Keratinocyte (primary cell): ENCODE data around the gene HOXA10. TPM values are rescaled to one million over a fixed set of nuclear protein-coding genes. Genes with fewer than 3 reads are reported as not detected.

Experiments
- DNase-seq: peaks from one replicate; pipeline ENCODE4 v3.0.0-alpha.2; 2011; ENCODE audit warnings: low read depth, missing footprints, low spot score
- FAIRE-seq: peaks from 2 replicates; lab custom pipeline; 2011; peaks lifted over from hg19 to GRCh38; lab: Jason Lieb, UNC
- H2AFZ ChIP-seq: 2 replicates; pipeline ENCODE4 v1.6.0; 2012; ENCODE audit warnings: low read length, control low read depth, inconsistent platforms; ENCODE audit not compliant: control insufficient read depth
- H3K27ac ChIP-seq: 2 replicates; pipeline ENCODE4 v1.5.1; 2011; ENCODE audit warnings: low read length; ENCODE audit not compliant: control insufficient read depth, insufficient read depth
- H3K27me3 ChIP-seq: 3 replicates; pipeline ENCODE4 v1.6.0; 2011; ENCODE audit warnings: low read length; ENCODE audit not compliant: control insufficient read depth, insufficient read depth; ENCODE audit errors: extremely low read depth
- H3K36me3 ChIP-seq, 2 experiments: 2 replicates in 1 of 2; 3 replicates in 1 of 2; pipeline ENCODE4 v1.5.1; 2011; ENCODE audit warnings: low read length in 2 of 2, mild to moderate bottlenecking in 1 of 2; ENCODE audit not compliant: control insufficient read depth in 2 of 2, insufficient read depth in 2 of 2; ENCODE audit errors: extremely low read depth in 1 of 2
- H3K4me1 ChIP-seq: 3 replicates; pipeline ENCODE4 v1.5.1; 2011; ENCODE audit warnings: low read length; ENCODE audit not compliant: control insufficient read depth, insufficient read depth; ENCODE audit errors: extremely low read depth
- H3K4me2 ChIP-seq: 3 replicates; pipeline ENCODE4 v1.6.0; 2011; ENCODE audit warnings: low read depth, low read length; ENCODE audit not compliant: control insufficient read depth, insufficient read depth; ENCODE audit errors: extremely low read depth
- H3K4me3 ChIP-seq, 3 experiments: fragments of 200-600 bp in 1 of 3; sonication (generic) in 1 of 3; 2 replicates in 2 of 3; 3 replicates in 1 of 3; pipeline ENCODE4 v1.5.1; 2011 to 2016; ENCODE audit warnings: low read length in 3 of 3, mild to moderate bottlenecking in 3 of 3, control low read depth in 2 of 3, inconsistent platforms in 1 of 3, low read depth in 1 of 3, mixed read lengths in 1 of 3, mixed run types in 1 of 3, moderate library complexity in 1 of 3; ENCODE audit not compliant: control insufficient read depth in 2 of 3, insufficient read depth in 2 of 3; ENCODE audit errors: extremely low read depth in 1 of 3
- H3K79me2 ChIP-seq: 2 replicates; pipeline ENCODE4 v1.6.0; 2012; ENCODE audit warnings: low read length; ENCODE audit not compliant: control insufficient read depth, insufficient read depth
- H3K9ac ChIP-seq: 3 replicates; pipeline ENCODE4 v1.6.0; 2011; ENCODE audit warnings: low read length; ENCODE audit not compliant: control insufficient read depth, insufficient read depth; ENCODE audit errors: extremely low read depth
- H3K9me1 ChIP-seq: 3 replicates; pipeline ENCODE4 v1.6.0; 2011; ENCODE audit warnings: low read length; ENCODE audit not compliant: control insufficient read depth, insufficient read depth; ENCODE audit errors: extremely low read depth
- H3K9me3 ChIP-seq: 2 replicates; pipeline ENCODE4 v1.5.1; 2012; ENCODE audit warnings: low read depth, low read length; ENCODE audit not compliant: control insufficient read depth
- H4K20me1 ChIP-seq: 3 replicates; pipeline ENCODE4 v1.6.0; 2011; ENCODE audit warnings: low read length; ENCODE audit not compliant: control insufficient read depth, insufficient read depth; ENCODE audit errors: extremely low read depth
- CTCF ChIP-seq, 3 experiments: IDR thresholded peaks in 1 of 3; conservative IDR thresholded peaks in 1 of 3; optimal IDR thresholded peaks in 1 of 3; 2 replicates in 2 of 3; 3 replicates in 1 of 3; pipeline versions ENCODE3 to v1.5.1; 2011; ENCODE audit warnings: low read length in 3 of 3, mild to moderate bottlenecking in 3 of 3, moderate library complexity in 2 of 3, control low read depth in 1 of 3, inconsistent platforms in 1 of 3; ENCODE audit not compliant: insufficient read depth in 2 of 3; ENCODE audit errors: extremely low read depth in 1 of 3
- EZH2 ChIP-seq: IDR thresholded peaks from one replicate; pipeline ENCODE4 v1.6.1; 2012; ENCODE audit warnings: inconsistent platforms, mild to moderate bottlenecking, low read length, moderate library complexity
- dilution Hi-C: fragments of 300-500 bp; cut with MboI; formaldehyde crosslinking; loops from one replicate; pipeline ENCODE4 v1.7.0; 2020; ENCODE audit warnings: low sequenced_read_pairs; ENCODE audit not compliant: extremely low pct_ligation_motif_present
- polyA plus RNA-seq, 5 experiments: library from polyadenylated mRNA; depleted of rRNA in 3 of 5; stranded (reverse) in 3 of 5; stranded (forward) in 1 of 5; unstranded in 1 of 5; fragments of >200 nt; gene quantifications; 1 replicate in 1 of 5; 2 replicates in 3 of 5; 3 replicates in 1 of 5; pipeline versions ENCODE4 v1.2.1 to v1.2.3, GENCODE V29; 2011 to 2012; ENCODE audit warnings: missing spikeins in 2 of 5, low read depth in 1 of 5, low replicate concordance in 1 of 5

The HOXA10 gene
- polyA plus RNA-seq, 1 donor (not counting 4 experiments of a cell fraction or from before 2014, with no cell fraction given), result 2.4 TPM

DNA sequence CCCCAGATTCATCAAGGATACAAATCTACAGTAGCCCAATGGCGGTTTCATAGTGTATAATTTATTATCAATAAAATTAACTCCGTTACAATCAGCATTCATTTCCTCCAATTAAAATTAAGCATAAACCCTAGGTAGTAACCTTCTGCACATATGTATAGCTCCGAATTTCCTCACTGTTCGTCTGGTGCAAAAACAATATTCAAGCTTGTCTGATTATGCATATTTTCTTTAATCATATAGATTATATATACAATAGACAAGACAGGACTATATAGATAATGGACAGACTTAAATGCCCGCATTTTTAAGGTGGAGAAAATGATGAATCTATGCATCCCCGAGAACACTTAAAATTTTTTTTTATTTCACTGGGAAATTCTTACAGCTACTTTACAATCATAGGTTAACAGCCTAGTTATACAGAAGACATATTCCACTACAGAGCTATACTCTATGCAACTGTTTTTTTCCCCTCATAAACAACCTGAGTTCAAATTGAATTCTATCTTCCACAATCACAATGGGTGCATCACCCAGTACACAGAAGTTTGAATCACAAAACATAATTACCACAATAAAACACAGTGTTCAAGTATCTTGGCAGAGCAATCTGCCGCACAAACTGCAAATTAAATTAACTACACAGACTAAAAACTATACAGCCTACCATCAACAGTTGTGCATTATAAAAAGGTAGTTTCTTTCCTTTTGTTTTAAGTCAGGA lies 11.4 kb downstream of the HOXA10 start:
- FAIRE-seq, result no peak
- H4K20me1 ChIP-seq, result no peaks in the 10 kb centered on the region
- no peak for TF ChIP-seq EZH2
- TF ChIP-seq CTCF (optimal IDR thresholded peaks at IDR 0.05 in 1 of 3, IDR thresholded peaks at IDR 0.05 in 1 of 3, conservative IDR thresholded peaks at IDR 0.05 in 1 of 3; ENCODE audit: extremely low read depth in 1 of 3, insufficient read depth in 2 of 3, low read length in 3 of 3), result no peak
- peak overlapping the region; percentile 78 to 94 (median 84) for H3K4me3 ChIP-seq
- H3K4me1 ChIP-seq, result peaks cover 33% of the 10 kb centered on the region
- H3K9me3 ChIP-seq, result no peaks in the 10 kb centered on the region
- no peak overlapping the region for H2AFZ ChIP-seq
- peaks cover 4 to 10% of the 10 kb centered on the region in 2 experiments for H3K36me3 ChIP-seq
- no peaks in the 10 kb centered on the region for H3K27me3 ChIP-seq
- peaks cover 67% of the 10 kb centered on the region for H3K79me2 ChIP-seq
- H3K27ac ChIP-seq, result peak overlapping the region; percentile 87
- DNase-seq, result no peak
- dilution Hi-C loops, result no loop called here
- H3K4me2 ChIP-seq, result peak overlapping the region; percentile 98
- H3K9me1 ChIP-seq, result no peaks in the 10 kb centered on the region
- peak overlapping the region; percentile 83 for H3K9ac ChIP-seq

DNA sequence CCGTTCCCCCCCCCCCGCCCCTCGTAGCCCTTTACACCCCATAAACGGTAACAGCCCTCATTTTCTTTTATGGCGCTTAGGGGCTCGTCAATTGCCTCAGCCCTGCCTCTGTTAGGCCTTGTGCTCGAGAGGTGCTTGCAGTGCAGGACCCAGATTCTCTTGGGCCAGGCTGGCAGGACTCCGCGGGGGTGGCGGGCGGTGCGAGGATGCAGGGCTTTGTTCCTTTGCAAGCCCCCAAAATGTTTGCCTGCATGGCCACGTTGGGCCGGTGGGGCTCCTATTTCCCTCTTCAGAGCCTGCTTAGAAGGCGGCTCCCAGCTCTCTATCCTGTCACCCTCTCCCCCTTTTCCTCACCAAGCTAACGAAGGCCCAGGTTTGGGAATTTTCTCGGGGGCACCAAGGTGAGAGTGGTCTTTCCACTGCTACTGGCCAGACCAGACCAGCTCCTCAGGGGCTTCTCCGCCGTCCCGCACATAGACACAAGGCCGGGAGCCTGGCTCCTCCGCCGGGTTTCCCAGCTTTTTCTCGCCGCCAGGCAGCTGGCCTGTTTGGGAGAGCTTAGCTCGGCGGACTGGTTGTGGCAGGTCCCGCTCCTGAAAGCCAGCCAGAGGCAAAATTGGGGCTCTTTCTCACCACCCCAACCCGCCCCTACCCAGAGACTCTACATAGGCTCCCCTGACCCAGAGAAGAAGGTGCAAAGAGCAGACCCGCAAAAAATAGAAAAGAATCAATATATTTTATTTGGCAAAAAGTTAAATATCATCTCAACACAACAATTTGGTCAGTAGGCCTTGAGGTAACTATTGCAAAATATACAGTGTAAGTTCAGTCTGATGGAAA lies 12.2 kb downstream of the HOXA10 start:
- Histone ChIP-seq H3K9ac (peak overlapping the region; percentile 83), H3K4me1 (peaks cover 41% of the 10 kb centered on the region), H3K36me3 (peaks cover 4 to 10% of the 10 kb centered on the region in 2 experiments), H3K79me2 (peaks cover 61% of the 10 kb centered on the region), H2AFZ (peak overlapping the region; percentile 26), H4K20me1 (no peaks in the 10 kb centered on the region), H3K4me3 (peak overlapping the region; percentile 78 to 94 (median 84)), H3K27ac (peak overlapping the region; percentile 73), H3K27me3 (no peaks in the 10 kb centered on the region), H3K9me1 (no peaks in the 10 kb centered on the region), H3K9me3 (no peaks in the 10 kb centered on the region), H3K4me2 (peak overlapping the region; percentile 98)
- FAIRE-seq (no peak), DNase-seq (no peak)
- dilution Hi-C loops, result no loop called here
- TF ChIP-seq EZH2, result no peak
- TF ChIP-seq CTCF (optimal IDR thresholded peaks at IDR 0.05 in 1 of 3, IDR thresholded peaks at IDR 0.05 in 1 of 3, conservative IDR thresholded peaks at IDR 0.05 in 1 of 3; ENCODE audit: extremely low read depth in 1 of 3, insufficient read depth in 2 of 3, low read length in 3 of 3), result no peak
